SK-N-SH (cell line): ENCODE results near the gene RNF13. TPM values are rescaled to one million over a fixed set of nuclear protein-coding genes. Genes with fewer than 3 reads are reported as not detected.

Experiments used
- CTCF ChIA-PET: fragments of 300-600, 350-600 bp; formaldehyde crosslinking; extraction: SDS; loops from one replicate; lab custom pipeline; 2021; lab: Yijun Ruan, JAX
- POLR2A ChIA-PET: fragments of 350-600 bp; sonication (Branson Sonifier 250); formaldehyde crosslinking; extraction: SDS; loops from one replicate; lab custom pipeline; 2020; ENCODE audit warnings: antibody characterized with exemption, inconsistent platforms; lab: Yijun Ruan, JAX
- DNase-seq: peaks from one replicate; pipeline ENCODE4 v3.0.0; 2012
- H2AFZ ChIP-seq: fragments of 200-600 bp; sonication (generic); 2 replicates; pipeline ENCODE4 v1.8.1; 2016; ENCODE audit warnings: antibody characterized with exemption, mild to moderate bottlenecking, low read depth
- H3F3A ChIP-seq: fragments of 200-600 bp; sonication (generic); replicated peaks from 2 replicates; pipeline ENCODE3; 2016; ENCODE audit warnings: antibody characterized with exemption, mild to moderate bottlenecking; ENCODE audit not compliant: insufficient read depth
- H3K27ac ChIP-seq, 2 experiments: fragments of 200-500 bp in 1 of 2; fragments of 200-600 bp in 1 of 2; sonication (Bioruptor generic) in 1 of 2; sonication (generic), shearing (Covaris generic) in 1 of 2; 2 replicates each; pipeline versions ENCODE4 v1.5.1 to v1.6.1; 2014 to 2016; ENCODE audit warnings: low read depth in 2 of 2, inconsistent platforms in 1 of 2, low read length in 1 of 2, mild to moderate bottlenecking in 1 of 2, mixed read lengths in 1 of 2
- H3K27me3 ChIP-seq: fragments of 200-600 bp; sonication (generic), shearing (Covaris generic); 2 replicates; pipeline ENCODE4 v1.6.1; 2016; ENCODE audit warnings: mixed run types; ENCODE audit not compliant: insufficient read depth
- H3K36me3 ChIP-seq, 2 experiments: fragments of 200-500 bp in 1 of 2; fragments of 200-600 bp in 1 of 2; sonication (Bioruptor generic) in 1 of 2; sonication (generic) in 1 of 2; replicated peaks in 1 of 2; 2 replicates each; pipeline versions ENCODE3 to v1.5.1; 2014 to 2016; ENCODE audit warnings: low read length in 1 of 2, mild to moderate bottlenecking in 1 of 2; ENCODE audit not compliant: insufficient read depth in 2 of 2, control insufficient read depth in 1 of 2
- H3K4me1 ChIP-seq, 2 experiments: fragments of 200-500 bp in 1 of 2; fragments of 200-600 bp in 1 of 2; sonication (Bioruptor generic) in 1 of 2; sonication (generic), shearing (Covaris generic) in 1 of 2; 2 replicates each; pipeline versions ENCODE4 v1.5.1 to v1.6.1; 2014 to 2016; ENCODE audit warnings: low read depth in 1 of 2, low read length in 1 of 2, mixed run types in 1 of 2; ENCODE audit not compliant: insufficient read depth in 2 of 2, control insufficient read depth in 1 of 2
- H3K4me2 ChIP-seq: fragments of 200-600 bp; sonication (generic), shearing (Covaris generic); 2 replicates; pipeline ENCODE4 v1.6.1; 2017; ENCODE audit warnings: mixed run types
- H3K4me3 ChIP-seq, 2 experiments: fragments of 200-500 bp in 1 of 2; fragments of 200-600 bp in 1 of 2; sonication (Bioruptor generic) in 1 of 2; sonication (generic), shearing (Covaris generic) in 1 of 2; 2 replicates each; pipeline versions ENCODE4 v1.5.1 to v1.8.1; 2014 to 2016; ENCODE audit warnings: low read depth in 2 of 2, inconsistent platforms in 1 of 2, low read length in 1 of 2, mild to moderate bottlenecking in 1 of 2, mixed read lengths in 1 of 2, moderate library complexity in 1 of 2
- H3K79me2 ChIP-seq: fragments of 200-600 bp; sonication (generic); 2 replicates; pipeline ENCODE4 v1.8.1; 2017; ENCODE audit warnings: mild to moderate bottlenecking; ENCODE audit not compliant: insufficient read depth
- H3K9ac ChIP-seq: fragments of 200-600 bp; sonication (generic); 2 replicates; pipeline ENCODE4 v1.6.1; 2017; ENCODE audit warnings: mixed run types
- H3K9me2 ChIP-seq: fragments of 200-600 bp; sonication (generic); 2 replicates; pipeline ENCODE4 v1.6.1; 2017; ENCODE audit warnings: mixed run types
- H3K9me3 ChIP-seq: fragments of 200-600 bp; sonication (generic); 2 replicates; pipeline ENCODE4 v1.6.1; 2017; ENCODE audit warnings: mixed run types, mild to moderate bottlenecking, moderate library complexity
- H4K20me1 ChIP-seq: fragments of 200-600 bp; sonication (generic); 2 replicates; pipeline ENCODE4 v1.6.1; 2017; ENCODE audit warnings: mild to moderate bottlenecking, mixed run types; ENCODE audit not compliant: insufficient read depth
- CHD2 ChIP-seq: fragments of 150-350 bp; IDR thresholded peaks from 2 replicates; pipeline ENCODE4 v1.6.1; 2018; ENCODE audit warnings: low read length; ENCODE audit not compliant: partially characterized antibody
- FOXJ3 ChIP-seq: sonication (generic); formaldehyde crosslinking; IDR thresholded peaks from 2 replicates; pipeline ENCODE4 v1.5.1; 2020; ENCODE audit warnings: mild to moderate bottlenecking, missing genetic modification reagents
- GABPA ChIP-seq: IDR thresholded peaks from 2 replicates; pipeline ENCODE4 v1.4.0; 2012; ENCODE audit warnings: low read depth, mild to moderate bottlenecking
- MXI1 ChIP-seq: IDR thresholded peaks from 2 replicates; pipeline ENCODE4 v1.6.1; 2012; ENCODE audit warnings: mild to moderate bottlenecking, low read depth, low read length, improper control_type of control experiment
- NFIC ChIP-seq: IDR thresholded peaks from 2 replicates; pipeline ENCODE4 v1.4.0; 2012; ENCODE audit warnings: borderline replicate concordance
- RCOR1 ChIP-seq: fragments of 150-350 bp; IDR thresholded peaks from 2 replicates; pipeline ENCODE4 v1.6.1; 2017; ENCODE audit warnings: antibody characterized with exemption, low read length
- RFX5 ChIP-seq: IDR thresholded peaks from 2 replicates; pipeline ENCODE4 v1.6.1; 2012; ENCODE audit warnings: mild to moderate bottlenecking, improper control_type of control experiment, low read length
- RXRA ChIP-seq: IDR thresholded peaks from 2 replicates; pipeline ENCODE4 v1.4.0; 2012; ENCODE audit warnings: low read depth, mild to moderate bottlenecking, borderline replicate concordance
- SIN3A ChIP-seq: IDR thresholded peaks from 2 replicates; pipeline ENCODE4 v1.6.1; 2012; ENCODE audit warnings: low read depth, mild to moderate bottlenecking, low read length, moderate library complexity, borderline replicate concordance
- WGBS: methylation state at CpG from one replicate; pipeline ENCODE4 v1.1.6; 2017; ENCODE audit warnings: low lambda C conversion rate; 5-methylcytosine and 5-hydroxymethylcytosine counted together
- polyA plus RNA-seq, 3 experiments: library from polyadenylated mRNA; depleted of rRNA; stranded (reverse); fragments of >200 nt; gene quantifications; 2 replicates each; pipeline ENCODE4 v1.2.3, GENCODE V29; 2012
- TF ChIP-seq, protein P1 (sequence below): IDR thresholded peaks from 2 replicates; pipeline ENCODE4 v1.6.1; 2012; ENCODE audit warnings: mild to moderate bottlenecking, low read depth, low read length, moderate library complexity
- TF ChIP-seq, protein P2 (sequence below): IDR thresholded peaks from 2 replicates; pipeline ENCODE4 v1.4.0; 2012; ENCODE audit warnings: low read depth, borderline replicate concordance
- TF ChIP-seq, protein P3 (sequence below): IDR thresholded peaks from 2 replicates; pipeline ENCODE4; 2012
- TF ChIP-seq, protein P4 (sequence below): fragments of 150-350 bp; IDR thresholded peaks from 2 replicates; pipeline ENCODE4 v1.6.1; 2016; ENCODE audit warnings: mild to moderate bottlenecking, low read depth, low read length
- TF ChIP-seq, protein P5 (sequence below): fragments of 200-600 bp; sonication (generic); IDR thresholded peaks from 2 replicates; pipeline ENCODE4 v1.6.1; 2017; ENCODE audit warnings: antibody characterized with exemption, mild to moderate bottlenecking, moderate library complexity

The RNF13 gene
- polyA plus RNA-seq, 1 of the 3 experiments (the other 2 are of a cell fraction) = 14.9 TPM

DNA sequence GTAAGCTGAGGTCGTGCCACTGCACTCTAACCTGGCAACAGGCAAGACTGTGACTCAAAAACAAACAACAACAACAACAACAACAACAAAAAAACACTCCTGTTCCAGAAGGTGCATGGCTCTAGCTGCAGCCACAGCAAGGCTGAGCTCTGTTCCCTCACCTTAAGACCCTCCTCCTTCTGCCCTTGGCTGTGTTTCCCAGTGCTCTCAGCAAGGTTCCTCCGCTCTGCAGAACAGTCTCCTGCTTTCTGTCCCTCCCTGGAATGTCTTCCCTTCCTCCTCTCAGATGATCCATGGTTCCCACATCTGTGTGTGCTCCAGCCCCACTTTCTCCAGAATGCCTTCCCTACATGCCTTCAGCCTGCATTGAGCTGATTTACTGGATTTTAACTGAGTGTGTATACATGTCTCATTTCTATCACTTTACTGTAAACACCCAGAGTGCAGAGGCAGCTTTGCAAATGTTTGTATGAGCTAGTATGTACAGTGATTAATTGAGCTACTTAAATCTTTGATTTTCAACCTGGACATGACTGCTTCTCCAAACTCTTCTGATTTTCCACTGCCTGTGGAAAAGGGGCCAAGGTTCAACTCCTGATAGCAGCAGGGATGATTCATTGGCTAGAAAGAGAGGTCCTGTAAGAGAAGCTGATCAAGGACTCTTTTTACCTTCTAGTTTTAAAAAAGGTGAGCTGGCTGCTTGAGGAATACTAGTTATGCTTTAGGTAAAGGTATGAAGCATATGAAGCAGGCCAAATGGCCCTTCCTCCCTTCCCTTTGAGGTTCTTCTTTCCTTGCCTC lies 35.4 kb upstream of the RNF13 start:
- Histone ChIP-seq H3K9ac (no peak overlapping the region), H3K9me3 (no peaks in the 10 kb centered on the region), H3K27ac (no peak overlapping the region), H3K4me1 (no peaks in the 10 kb centered on the region), H3K9me2 (no peaks in the 10 kb centered on the region), H3K4me2 (no peak overlapping the region), H3K27me3 (no peaks in the 10 kb centered on the region), H3K79me2 (no peaks in the 10 kb centered on the region), H2AFZ (no peak overlapping the region), H4K20me1 (no peaks in the 10 kb centered on the region), H3K36me3 (no peaks in the 10 kb centered on the region), H3K4me3 (no peak overlapping the region), H3F3A (no peaks in the 10 kb centered on the region)
- POLR2A ChIA-PET = no interaction called here
- no peak for TF ChIP-seq FOXJ3 (CRISPR knock-in tag)
- no peak for TF ChIP-seq CHD2
- no peak for TF ChIP-seq RXRA
- TF ChIP-seq, protein P1, sequence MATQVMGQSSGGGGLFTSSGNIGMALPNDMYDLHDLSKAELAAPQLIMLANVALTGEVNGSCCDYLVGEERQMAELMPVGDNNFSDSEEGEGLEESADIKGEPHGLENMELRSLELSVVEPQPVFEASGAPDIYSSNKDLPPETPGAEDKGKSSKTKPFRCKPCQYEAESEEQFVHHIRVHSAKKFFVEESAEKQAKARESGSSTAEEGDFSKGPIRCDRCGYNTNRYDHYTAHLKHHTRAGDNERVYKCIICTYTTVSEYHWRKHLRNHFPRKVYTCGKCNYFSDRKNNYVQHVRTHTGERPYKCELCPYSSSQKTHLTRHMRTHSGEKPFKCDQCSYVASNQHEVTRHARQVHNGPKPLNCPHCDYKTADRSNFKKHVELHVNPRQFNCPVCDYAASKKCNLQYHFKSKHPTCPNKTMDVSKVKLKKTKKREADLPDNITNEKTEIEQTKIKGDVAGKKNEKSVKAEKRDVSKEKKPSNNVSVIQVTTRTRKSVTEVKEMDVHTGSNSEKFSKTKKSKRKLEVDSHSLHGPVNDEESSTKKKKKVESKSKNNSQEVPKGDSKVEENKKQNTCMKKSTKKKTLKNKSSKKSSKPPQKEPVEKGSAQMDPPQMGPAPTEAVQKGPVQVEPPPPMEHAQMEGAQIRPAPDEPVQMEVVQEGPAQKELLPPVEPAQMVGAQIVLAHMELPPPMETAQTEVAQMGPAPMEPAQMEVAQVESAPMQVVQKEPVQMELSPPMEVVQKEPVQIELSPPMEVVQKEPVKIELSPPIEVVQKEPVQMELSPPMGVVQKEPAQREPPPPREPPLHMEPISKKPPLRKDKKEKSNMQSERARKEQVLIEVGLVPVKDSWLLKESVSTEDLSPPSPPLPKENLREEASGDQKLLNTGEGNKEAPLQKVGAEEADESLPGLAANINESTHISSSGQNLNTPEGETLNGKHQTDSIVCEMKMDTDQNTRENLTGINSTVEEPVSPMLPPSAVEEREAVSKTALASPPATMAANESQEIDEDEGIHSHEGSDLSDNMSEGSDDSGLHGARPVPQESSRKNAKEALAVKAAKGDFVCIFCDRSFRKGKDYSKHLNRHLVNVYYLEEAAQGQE = no peak
- no peak for TF ChIP-seq GABPA
- TF ChIP-seq RFX5 = no peak
- CTCF ChIA-PET = interaction anchor here (1.0 to 3.2 kb wide), 5 partner anchors 11 to 407 kb away, joined by 3 to 13 read pairs (median 4); no protein-coding TSS in a partner anchor
- no peak for DNase-seq
- WGBS = 79% methylated on average over 2 of the region's 2 CpGs

DNA sequence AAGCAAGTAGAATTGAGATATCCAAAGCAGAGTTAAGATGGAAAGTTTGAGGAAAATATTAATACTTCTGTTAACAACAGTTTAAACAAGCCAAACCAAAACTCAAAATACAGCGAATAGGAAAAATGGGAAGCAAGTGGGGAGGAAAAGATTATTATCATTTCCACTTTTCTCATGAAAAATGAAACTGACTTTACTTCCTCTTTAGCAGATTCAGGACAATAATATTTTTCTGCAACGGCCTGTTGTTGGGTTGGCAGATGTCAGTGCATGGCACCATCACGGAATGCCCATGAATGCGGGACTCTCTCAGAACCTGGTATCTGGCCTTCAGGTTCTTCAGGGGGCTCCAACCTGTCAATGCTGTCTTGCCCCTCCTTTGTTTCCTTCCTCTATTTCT lies 31.8 kb upstream of the RNF13 start:
- Histone ChIP-seq H3K9me2 (no peaks in the 10 kb centered on the region), H3F3A (peaks cover 7% of the 10 kb centered on the region), H3K9me3 (no peaks in the 10 kb centered on the region), H3K9ac (no peak overlapping the region), H3K4me3 (no peak overlapping the region), H3K4me1 (peaks cover 0 to 4% of the 10 kb centered on the region in 2 experiments; a peak in 1 of 4 replicates), H4K20me1 (no peaks in the 10 kb centered on the region), H3K4me2 (no peak overlapping the region), H3K27ac (no peak overlapping the region), H3K79me2 (no peaks in the 10 kb centered on the region), H3K27me3 (no peaks in the 10 kb centered on the region), H3K36me3 (no peaks in the 10 kb centered on the region), H2AFZ (no peak overlapping the region)
- DNase-seq = no peak
- POLR2A ChIA-PET = no interaction called here
- WGBS = 93% methylated on average over 4 of the region's 4 CpGs
- CTCF ChIA-PET = interaction anchor here (2.4 kb wide), 1 partner anchor 8 kb away, joined by 16 read pairs; no protein-coding TSS in a partner anchor
- TF ChIP-seq GABPA = no peak
- no peak for TF ChIP-seq SIN3A
- TF ChIP-seq, protein P2, sequence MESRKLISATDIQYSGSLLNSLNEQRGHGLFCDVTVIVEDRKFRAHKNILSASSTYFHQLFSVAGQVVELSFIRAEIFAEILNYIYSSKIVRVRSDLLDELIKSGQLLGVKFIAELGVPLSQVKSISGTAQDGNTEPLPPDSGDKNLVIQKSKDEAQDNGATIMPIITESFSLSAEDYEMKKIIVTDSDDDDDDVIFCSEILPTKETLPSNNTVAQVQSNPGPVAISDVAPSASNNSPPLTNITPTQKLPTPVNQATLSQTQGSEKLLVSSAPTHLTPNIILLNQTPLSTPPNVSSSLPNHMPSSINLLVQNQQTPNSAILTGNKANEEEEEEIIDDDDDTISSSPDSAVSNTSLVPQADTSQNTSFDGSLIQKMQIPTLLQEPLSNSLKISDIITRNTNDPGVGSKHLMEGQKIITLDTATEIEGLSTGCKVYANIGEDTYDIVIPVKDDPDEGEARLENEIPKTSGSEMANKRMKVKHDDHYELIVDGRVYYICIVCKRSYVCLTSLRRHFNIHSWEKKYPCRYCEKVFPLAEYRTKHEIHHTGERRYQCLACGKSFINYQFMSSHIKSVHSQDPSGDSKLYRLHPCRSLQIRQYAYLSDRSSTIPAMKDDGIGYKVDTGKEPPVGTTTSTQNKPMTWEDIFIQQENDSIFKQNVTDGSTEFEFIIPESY = no peak
- TF ChIP-seq RCOR1 = no peak
- no peak for TF ChIP-seq MXI1
- TF ChIP-seq, protein P3, sequence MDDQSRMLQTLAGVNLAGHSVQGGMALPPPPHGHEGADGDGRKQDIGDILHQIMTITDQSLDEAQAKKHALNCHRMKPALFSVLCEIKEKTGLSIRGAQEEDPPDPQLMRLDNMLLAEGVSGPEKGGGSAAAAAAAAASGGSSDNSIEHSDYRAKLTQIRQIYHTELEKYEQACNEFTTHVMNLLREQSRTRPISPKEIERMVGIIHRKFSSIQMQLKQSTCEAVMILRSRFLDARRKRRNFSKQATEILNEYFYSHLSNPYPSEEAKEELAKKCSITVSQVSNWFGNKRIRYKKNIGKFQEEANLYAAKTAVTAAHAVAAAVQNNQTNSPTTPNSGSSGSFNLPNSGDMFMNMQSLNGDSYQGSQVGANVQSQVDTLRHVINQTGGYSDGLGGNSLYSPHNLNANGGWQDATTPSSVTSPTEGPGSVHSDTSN = no peak
- TF ChIP-seq, protein P4, sequence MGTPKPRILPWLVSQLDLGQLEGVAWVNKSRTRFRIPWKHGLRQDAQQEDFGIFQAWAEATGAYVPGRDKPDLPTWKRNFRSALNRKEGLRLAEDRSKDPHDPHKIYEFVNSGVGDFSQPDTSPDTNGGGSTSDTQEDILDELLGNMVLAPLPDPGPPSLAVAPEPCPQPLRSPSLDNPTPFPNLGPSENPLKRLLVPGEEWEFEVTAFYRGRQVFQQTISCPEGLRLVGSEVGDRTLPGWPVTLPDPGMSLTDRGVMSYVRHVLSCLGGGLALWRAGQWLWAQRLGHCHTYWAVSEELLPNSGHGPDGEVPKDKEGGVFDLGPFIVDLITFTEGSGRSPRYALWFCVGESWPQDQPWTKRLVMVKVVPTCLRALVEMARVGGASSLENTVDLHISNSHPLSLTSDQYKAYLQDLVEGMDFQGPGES = no peak
- TF ChIP-seq NFIC = no peak
- TF ChIP-seq, protein P5, sequence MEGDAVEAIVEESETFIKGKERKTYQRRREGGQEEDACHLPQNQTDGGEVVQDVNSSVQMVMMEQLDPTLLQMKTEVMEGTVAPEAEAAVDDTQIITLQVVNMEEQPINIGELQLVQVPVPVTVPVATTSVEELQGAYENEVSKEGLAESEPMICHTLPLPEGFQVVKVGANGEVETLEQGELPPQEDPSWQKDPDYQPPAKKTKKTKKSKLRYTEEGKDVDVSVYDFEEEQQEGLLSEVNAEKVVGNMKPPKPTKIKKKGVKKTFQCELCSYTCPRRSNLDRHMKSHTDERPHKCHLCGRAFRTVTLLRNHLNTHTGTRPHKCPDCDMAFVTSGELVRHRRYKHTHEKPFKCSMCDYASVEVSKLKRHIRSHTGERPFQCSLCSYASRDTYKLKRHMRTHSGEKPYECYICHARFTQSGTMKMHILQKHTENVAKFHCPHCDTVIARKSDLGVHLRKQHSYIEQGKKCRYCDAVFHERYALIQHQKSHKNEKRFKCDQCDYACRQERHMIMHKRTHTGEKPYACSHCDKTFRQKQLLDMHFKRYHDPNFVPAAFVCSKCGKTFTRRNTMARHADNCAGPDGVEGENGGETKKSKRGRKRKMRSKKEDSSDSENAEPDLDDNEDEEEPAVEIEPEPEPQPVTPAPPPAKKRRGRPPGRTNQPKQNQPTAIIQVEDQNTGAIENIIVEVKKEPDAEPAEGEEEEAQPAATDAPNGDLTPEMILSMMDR = no peak
- no peak for TF ChIP-seq RXRA
